Anterior cingulate cortex (tissue), 58 donors: ENCODE results near the gene MED16.
"Not testable (repeated sequence)": the region's sequence is repeated elsewhere in the genome, so short reads cannot be mapped to it uniquely, and the experiment has no call there.

Experiments
- DNase-seq, 58 donors: peaks; one replicate each; lab custom pipeline; 2025; lab: John Stamatoyannopoulos, UW

Gene MED16

GRCh38 chr19:858868-859843, 33.8 kb downstream of the MED16 start, which contains the start of gene CFD:
Gene CFD, plus strand, starts transcription at chr19:859664. Its CDS starts 26 bp downstream, at chr19:859690.
- DNase-seq = peak in 4 of 58 donors; percentile 19 to 24 (median 21)

DNA sequence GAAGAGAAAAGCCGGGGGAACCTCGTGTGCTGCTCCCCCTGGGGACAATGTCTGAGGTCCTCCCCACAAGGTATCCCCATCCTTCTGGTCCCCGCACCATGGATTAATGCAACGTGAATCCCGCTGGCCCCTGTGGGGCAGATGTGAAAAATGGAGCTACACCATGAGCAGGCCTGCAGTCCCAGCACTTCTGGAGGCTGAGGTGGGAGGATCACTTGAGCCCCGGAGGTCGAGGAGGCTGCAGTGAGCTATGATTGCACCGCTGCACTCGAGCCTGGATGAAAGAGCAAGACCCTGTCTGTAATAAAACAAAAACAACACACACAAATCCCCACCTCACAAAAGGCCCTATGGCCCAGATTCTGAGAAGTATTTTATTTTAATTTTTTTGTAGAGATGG, 34.7 kb downstream of the MED16 start:
- no peak for DNase-seq

- no peak for DNase-seq
Observed at GRCh38 chr19:855566-856120, 37.3 kb downstream of the MED16 start.

GRCh38 chr19:855142-855541, 37.8 kb downstream of the MED16 start:
- DNase-seq = no peak

DNA sequence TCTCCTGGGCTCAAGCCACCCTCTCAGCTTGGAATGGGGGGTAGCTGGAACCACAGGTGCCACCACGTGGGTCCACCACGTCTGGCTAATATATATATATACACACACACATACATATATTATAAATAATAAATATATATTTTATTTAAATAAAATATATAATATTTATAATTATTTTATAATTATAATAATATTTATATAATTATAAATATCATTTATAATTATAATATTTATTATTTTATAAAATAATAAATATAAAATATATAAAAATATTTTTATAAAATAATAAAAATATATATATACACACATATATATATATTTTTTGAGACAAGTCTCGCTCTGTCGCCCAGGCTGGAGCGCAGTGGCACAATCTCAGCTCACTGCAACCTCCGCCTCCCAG, 38.4 kb downstream of the MED16 start:
- DNase-seq = no peak

DNA sequence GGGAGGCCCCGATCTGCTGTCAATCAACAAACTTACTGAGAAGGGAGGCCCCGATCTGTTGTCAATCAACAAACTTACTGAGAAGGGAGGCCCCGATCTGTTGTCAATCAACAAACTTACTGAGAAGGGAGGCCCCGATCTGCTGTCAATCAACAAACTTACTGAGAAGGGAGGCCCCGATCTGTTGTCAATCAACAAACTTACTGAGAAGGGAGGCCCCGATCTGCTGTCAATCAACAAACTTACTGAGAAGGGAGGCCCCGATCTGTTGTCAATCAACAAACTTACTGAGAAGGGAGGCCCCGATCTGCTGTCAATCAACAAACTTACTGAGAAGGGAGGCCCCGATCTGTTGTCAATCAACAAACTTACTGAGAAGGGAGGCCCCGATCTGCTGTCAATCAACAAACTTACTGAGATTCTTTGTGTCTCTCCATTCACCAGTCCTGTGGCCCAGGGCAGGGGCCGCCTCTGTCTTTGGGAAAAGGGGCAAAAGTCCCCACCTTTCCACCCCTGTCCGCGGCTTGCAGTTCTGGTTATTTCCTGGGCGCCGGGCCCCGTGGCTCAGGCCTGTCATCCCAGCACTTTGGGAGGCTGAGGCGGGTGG, 39.3 kb downstream of the MED16 start:
- not testable (repeated sequence) for DNase-seq

DNA sequence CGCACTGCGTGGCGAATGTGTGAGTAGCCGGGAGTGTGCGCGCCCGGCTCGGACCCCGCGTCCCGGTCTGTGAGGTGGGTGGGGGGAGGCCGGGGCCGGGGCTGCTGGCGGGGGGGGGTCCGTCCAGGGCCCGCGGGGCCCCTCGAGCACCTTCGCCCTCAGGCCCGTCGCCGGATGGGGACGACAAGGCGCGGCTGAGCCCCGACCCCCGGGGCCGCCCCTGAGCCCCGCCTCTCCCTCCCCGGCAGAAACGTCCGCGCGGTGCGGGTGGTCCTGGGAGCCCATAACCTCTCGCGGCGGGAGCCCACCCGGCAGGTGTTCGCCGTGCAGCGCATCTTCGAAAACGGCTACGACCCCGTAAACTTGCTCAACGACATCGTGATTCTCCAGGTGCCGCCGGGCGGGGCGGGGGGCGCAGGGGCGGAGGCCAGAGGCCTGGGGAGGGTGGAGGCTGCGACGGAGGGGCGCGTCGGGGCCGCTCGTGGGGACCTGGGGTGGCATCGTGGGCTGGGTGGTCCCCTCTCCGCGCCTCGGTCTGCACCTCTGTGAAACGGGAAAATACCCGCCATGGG, 39.9 kb downstream of the MED16 start:
- no peak for DNase-seq

GRCh38 chr19:852136-853013, 40.6 kb downstream of the MED16 start, which contains the start of gene ELANE:
Gene ELANE, plus strand, starts transcription at chr19:852303. Its CDS starts 26 bp downstream, at chr19:852329.
- DNase-seq = no peak

DNA sequence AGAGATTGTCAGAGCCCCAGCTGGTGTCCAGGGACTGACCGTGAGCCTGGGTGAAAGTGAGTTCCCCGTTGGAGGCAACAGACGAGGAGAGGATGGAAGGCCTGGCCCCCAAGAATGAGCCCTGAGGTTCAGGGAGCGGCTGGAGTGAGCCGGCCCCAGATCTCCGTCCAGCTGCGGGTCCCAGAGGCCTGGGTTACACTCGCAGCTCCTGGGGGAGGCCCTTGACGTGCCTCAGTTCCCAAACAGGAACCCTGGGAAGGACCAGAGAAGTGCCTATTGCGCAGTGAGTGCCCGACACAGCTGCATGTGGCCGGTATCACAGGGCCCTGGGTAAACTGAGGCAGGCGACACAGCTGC, 42.0 kb downstream of the MED16 start:
- no peak for DNase-seq

GRCh38 chr19:850221-850978, 42.6 kb downstream of the MED16 start:
- peak in 25 of 58 donors; percentile 8 to 78 (median 25) for DNase-seq

GRCh38 chr19:849195-849594, 43.8 kb downstream of the MED16 start:
- not testable (repeated sequence) for DNase-seq

DNA sequence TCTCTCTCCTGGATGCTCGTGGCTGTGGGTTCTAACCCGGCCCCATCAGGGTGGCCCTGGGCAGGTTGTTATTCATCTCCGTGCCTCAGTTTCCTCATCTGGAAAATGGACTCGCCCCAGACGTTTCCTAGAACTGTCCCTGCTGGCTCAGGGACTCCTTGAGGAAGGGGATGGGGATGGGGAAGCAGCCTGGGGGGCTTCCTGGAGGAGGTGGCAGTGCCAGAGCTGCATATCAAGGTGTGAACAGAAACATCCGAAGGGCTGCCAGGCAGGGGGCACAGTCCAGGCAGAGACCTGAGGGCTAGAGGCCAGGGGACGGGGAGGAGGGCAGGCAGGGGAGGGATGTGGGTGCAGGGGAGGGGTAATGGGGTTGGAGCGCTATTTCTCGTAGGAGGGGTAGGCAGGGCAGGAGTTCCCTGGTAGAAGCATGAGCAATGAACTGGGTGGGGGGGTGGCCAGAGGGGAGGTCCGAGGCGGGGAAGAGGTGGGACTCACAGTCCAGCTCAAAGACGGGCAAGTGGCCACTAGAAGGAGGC, 44.5 kb downstream of the MED16 start:
- no peak for DNase-seq

- DNase-seq = no peak
Observed at GRCh38 chr19:845707-846521, 47.1 kb downstream of the MED16 start.

DNA sequence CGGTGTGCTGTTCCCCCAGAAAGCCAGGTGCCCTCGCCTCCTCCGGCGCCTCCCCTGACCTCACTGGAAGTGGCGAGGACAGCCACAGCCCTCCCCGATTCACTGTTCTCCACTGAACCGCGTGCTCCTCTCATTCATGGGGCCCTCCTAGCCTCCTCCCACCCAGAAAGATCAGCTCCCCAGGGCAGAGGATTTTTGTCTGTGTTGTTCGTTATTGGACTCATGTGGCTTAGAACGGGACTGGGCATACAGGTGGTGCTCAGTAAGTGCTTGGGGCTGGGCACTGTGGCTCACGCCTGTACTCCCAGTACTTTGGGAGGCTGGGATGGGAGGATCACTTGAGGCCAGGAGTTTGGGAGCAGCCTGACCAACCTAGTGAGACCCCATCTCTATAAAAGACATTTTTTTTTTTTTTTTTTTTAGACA, 48.4 kb downstream of the MED16 start:
- DNase-seq = no peak

DNA sequence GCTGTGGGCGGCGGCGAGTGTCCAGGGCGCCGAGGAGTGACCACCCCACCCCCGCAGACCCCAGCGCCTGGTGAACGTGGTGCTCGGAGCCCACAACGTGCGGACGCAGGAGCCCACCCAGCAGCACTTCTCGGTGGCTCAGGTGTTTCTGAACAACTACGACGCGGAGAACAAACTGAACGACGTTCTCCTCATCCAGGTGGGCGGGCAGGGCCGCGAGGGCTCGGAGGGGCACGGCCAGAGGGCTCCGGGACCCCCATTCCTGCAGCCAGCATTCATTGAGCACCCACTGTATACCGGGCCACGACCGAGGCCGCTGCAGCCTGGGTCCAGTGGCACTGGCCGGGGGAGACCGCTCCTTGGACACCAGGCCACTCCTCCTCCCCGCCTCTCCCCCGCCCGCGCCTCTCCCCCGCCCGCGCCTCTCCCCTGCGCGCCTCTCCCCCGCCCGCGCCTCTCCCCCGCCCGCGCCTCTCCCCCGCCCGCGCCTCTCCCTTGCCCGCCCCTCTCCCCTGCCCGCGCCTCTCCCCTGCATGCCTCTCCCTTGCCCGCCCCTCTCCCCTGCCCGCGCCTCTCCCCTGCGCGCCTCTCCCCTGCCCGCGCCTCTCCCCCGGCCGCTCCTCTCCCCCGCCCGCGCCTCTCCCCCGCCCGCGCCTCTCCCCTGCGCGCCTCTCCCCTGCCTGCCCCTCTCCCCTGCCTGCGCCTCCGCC, 49.0 kb downstream of the MED16 start:
- DNase-seq = no peak

DNA sequence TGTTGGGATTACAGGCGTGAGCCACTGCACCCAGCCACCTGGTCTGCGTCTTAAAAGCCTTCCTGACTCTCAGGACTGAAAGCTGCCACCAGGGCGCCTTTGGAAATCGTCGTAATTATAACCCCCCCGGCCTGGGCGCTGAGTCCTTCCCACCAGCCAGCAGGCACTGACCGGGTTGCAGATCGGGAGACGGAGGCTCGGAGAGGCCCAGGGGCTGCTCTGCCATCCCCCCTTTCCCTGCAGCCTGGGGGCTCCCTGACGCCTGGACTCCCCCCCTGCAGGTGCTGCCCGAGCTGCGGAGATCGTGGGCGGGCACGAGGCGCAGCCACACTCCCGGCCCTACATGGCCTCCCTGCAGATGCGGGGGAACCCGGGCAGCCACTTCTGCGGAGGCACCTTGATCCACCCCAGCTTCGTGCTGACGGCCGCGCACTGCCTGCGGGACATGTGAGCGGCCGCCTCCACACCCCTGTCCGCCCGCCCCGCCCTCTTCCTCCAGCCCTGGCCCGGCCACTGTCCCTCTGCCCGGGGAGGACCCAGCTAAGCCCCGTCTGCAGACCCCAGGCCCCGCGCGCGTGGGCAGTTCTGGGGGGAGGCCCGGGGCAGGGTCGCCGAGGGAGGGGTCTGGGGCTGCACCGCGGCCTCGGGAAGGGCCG, 49.7 kb downstream of the MED16 start:
- DNase-seq = no peak

GRCh38 chr19:842802-843179, 50.2 kb downstream of the MED16 start:
- DNase-seq = not testable (repeated sequence)
